ENCODE data around the gene MRTFA. TPM values are rescaled to one million over a fixed set of nuclear protein-coding genes. Genes with fewer than 3 reads are reported as not detected.

Gene MRTFA
- total and polyA plus RNA-seq, 4 donors, result 7.5 to 22.0 (median 9.6) TPM

GRCh38 chr22:40479126-40479800 is 157.3 kb downstream of the MRTFA start:
- Histone ChIP-seq H3K36me3 (ENCODE audit: control insufficient read depth in 4 of 4, insufficient read depth in 3 of 4, low read depth in 1 of 4, low read length in 3 of 4) (no peaks in the 10 kb centered on the region), H3K27ac (ENCODE audit: low read depth in 1 of 2, low read length in 2 of 2) (no peak overlapping the region), H3K4me1 (ENCODE audit: control insufficient read depth in 4 of 4, insufficient read depth in 4 of 4, low read length in 3 of 4) (no peaks in the 10 kb centered on the region), H3K9ac (ENCODE audit: low read depth in 1 of 2, low read length in 2 of 2) (no peak overlapping the region), H3K9me3 (ENCODE audit: control insufficient read depth in 4 of 4, low read length in 3 of 4) (no peaks in the 10 kb centered on the region), H3K4me3 (ENCODE audit: low read depth in 1 of 3, low read length in 3 of 3) (no peak overlapping the region), H3K27me3 (ENCODE audit: control insufficient read depth in 4 of 4, insufficient read depth in 4 of 4, low read length in 3 of 4) (no peaks in the 10 kb centered on the region)
- no peak for DNase-seq (ENCODE audit: low spot score)
- 97% methylated on average over 6 of the region's 6 CpGs for WGBS
- no peak for TF ChIP-seq GABPA (IDR thresholded peaks at IDR 0.05 in 1 of 2, conservative IDR thresholded peaks at IDR 0.05 in 1 of 2)
- TF ChIP-seq NR2F2 (IDR thresholded peaks at IDR 0.05), result no peak
- TF ChIP-seq FOXA2 (IDR thresholded peaks at IDR 0.05), result no peak
- TF ChIP-seq MAX (IDR thresholded peaks at IDR 0.05), result no peak
- TF ChIP-seq RAD21 (IDR thresholded peaks at IDR 0.05), result no peak
- TF ChIP-seq REST (IDR thresholded peaks at IDR 0.05), result no peak
- no peak for TF ChIP-seq HNF4G (IDR thresholded peaks at IDR 0.05)
- TF ChIP-seq FOXA1 (IDR thresholded peaks at IDR 0.05), result no peak

DNA sequence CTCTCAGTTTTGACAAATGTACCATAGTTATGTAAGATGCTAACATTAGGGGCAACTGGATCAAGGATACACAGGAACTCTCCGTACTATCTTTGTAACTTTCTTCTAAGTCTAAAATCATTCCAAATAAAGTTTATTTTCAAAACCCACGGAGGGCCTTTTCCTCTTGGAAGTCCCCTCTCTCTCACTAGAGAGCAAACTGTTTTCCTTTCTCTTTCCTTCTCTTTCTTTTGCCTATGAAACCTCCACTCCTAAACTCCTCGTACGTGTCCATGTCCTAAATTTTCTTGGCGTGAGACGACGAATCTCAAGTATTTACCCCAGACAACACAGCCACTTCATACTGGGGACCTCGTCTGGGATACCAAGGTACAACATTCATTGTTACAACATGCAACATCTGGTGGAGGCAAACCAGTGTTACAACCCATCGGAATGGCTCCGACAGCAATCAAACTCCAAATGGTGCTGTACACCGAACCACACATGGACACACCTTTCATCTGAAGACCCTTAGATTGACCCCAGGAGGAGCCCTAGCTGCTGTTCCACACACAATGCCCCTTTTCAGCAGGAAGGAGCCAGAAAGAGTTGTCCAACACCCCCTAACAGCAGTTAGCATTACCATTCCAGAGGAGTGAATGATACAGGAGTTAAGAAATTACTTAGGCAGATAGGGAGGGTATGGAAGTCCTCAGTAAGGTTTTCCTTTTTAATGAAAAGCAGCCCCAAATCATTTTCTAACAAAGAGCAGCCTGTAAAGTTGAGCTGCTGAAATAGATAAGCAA is 158.0 kb downstream of the MRTFA start:
- H3K36me3 ChIP-seq (ENCODE audit: control insufficient read depth in 4 of 4, insufficient read depth in 3 of 4, low read depth in 1 of 4, low read length in 3 of 4), result no peaks in the 10 kb centered on the region
- no peak overlapping the region for H3K27ac ChIP-seq (ENCODE audit: low read depth in 1 of 2, low read length in 2 of 2)
- H3K9me3 ChIP-seq (ENCODE audit: control insufficient read depth in 4 of 4, low read length in 3 of 4), result no peaks in the 10 kb centered on the region
- TF ChIP-seq ZBTB33 (IDR thresholded peaks at IDR 0.05) (no peak), RXRA (IDR thresholded peaks at IDR 0.05) (no peak), HNF4G (IDR thresholded peaks at IDR 0.05) (no peak), JUND (IDR thresholded peaks at IDR 0.05) (no peak), YY1 (IDR thresholded peaks at IDR 0.05) (no peak), HNF4A (conservative IDR thresholded peaks at IDR 0.05) (no peak), NR2F2 (IDR thresholded peaks at IDR 0.05) (no peak), MAX (IDR thresholded peaks at IDR 0.05) (no peak), EGR1 (IDR thresholded peaks at IDR 0.05; ENCODE audit: low read depth in 2 of 2) (no peak), CTCF (IDR thresholded peaks at IDR 0.05; ENCODE audit: low read depth, low read length, missing input control) (no peak), SP1 (IDR thresholded peaks at IDR 0.05) (no peak), FOXA1 (IDR thresholded peaks at IDR 0.05) (no peak)
- TF ChIP-seq, protein P1, sequence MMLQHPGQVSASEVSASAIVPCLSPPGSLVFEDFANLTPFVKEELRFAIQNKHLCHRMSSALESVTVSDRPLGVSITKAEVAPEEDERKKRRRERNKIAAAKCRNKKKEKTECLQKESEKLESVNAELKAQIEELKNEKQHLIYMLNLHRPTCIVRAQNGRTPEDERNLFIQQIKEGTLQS (IDR thresholded peaks at IDR 0.05), result no peak
- H3K27me3 ChIP-seq (ENCODE audit: control insufficient read depth in 4 of 4, insufficient read depth in 4 of 4, low read length in 3 of 4), result no peaks in the 10 kb centered on the region
- WGBS, result 89% methylated on average over 11 of the region's 11 CpGs
- no peak overlapping the region for H3K9ac ChIP-seq (ENCODE audit: low read depth in 1 of 2, low read length in 2 of 2)
- no peak for DNase-seq (ENCODE audit: low spot score)
- H3K4me1 ChIP-seq (ENCODE audit: control insufficient read depth in 4 of 4, insufficient read depth in 4 of 4, low read length in 3 of 4), result no peaks in the 10 kb centered on the region
- no peak overlapping the region for H3K4me3 ChIP-seq (ENCODE audit: low read depth in 1 of 3, low read length in 3 of 3)
